GM19395 (cell line): ENCODE results near the gene DAPK2.

Experiments used
- ATAC-seq: cut with Tn5 transposase; IDR thresholded peaks from one replicate; pipeline ENCODE4 v1.9.1; 2021; ENCODE audit warnings: mild to moderate bottlenecking, moderate library complexity; ENCODE audit not compliant: unreplicated experiment

DAPK2 gene

DNA sequence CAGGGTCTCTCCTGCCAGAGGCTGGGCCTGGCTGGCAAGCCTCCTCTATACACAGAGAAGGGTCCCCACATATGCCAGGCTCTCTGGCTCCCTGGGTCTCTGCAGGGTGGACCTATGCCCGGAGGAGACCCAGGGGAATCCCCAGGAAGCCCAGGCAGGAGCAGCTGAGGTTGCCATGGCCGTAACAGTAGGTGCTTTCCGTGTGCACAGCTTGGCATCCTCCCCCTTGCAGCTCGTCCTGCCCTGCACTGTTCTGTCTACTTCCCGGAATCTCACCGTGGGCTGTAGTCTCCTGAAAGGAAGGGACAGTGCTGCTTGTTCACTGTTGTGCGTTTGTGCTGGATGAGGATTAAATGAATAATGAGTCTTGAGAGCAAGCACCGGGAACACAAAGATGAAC lies 47.8 kb downstream of the DAPK2 start:
- no peak for ATAC-seq

DNA sequence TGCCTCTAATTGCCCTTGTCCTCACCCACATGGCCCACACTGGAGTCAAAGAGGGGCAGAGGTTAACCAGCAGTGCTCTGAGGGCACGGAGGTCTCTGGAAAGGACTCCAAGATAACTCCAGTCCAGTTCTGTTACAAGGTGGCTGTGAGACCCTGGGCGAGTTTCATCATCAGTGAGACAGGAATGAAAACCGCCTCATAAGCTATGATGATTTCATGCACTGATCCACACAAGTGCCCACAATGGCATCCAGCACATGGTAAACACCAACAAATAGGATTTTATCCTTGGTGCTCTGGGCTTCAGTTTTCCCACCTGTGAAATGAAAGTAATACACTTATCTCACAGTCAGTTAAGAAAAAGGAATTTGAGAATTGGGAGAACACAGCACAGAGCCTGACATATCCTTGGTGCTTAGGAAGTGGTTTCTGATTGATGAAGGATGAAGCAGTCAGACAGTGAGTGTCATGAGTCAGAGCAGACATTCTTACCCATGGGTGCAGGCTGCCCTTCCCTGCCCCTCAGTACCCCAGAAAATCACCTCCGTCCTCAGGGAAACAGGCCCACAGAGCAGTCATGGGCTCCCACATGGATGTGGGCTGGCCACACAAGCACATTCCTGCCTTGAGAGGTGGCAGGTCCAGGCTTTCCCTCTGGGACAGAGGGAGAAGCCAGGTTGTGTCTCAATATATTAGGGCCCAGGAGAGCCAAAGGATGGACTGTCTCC lies 48.4 kb downstream of the DAPK2 start:
- no peak for ATAC-seq

DNA sequence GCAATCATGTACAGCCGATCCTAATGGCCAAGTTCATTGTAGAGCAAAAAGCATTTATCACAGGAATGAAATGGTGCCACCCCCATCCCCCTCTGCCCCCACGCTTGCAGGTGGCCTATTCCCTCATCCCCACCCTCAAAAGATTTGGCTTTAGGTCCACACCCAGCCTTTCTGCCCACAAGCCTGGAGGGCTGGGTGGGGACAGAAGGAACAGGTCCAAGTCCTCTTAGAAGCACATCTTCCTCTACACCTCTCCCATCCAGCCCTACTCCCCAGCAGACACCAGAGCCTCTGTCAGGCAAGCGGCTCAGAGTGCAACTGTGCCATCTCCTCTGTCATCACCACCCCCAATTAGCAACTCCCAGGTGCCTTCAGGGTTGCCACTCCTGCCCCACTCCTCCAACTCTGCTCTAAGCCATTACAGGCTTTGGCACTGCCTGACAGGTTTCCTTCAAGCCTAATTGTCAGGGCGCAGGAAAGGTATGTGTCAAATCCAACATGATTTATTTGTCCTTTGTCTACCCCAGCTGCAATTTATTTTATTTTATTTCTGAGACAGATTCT lies 49.4 kb downstream of the DAPK2 start:
- ATAC-seq, result no peak

DNA sequence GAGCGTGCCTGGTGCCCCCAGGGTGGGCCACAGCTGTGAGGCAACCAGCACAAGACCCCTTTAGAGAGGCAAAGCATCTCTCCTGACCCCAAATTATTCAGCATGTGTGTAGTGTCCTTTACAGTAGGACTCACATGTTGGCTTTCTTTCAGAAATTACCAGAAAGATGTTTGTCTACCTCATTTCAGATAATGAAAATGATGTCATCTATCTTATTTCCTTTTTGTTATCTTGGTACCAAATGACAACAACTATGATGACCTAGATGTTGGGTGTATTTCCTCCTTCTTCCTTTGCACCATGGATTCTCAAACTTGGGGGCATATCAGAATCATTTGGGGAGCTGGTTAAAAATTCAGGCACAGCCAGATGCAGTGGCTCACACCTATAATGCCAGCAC lies 50.5 kb downstream of the DAPK2 start:
- no peak for ATAC-seq

- no peak for ATAC-seq
Measured at GRCh38 chr15:63994073-63994600, 52.1 kb downstream of the DAPK2 start.

DNA sequence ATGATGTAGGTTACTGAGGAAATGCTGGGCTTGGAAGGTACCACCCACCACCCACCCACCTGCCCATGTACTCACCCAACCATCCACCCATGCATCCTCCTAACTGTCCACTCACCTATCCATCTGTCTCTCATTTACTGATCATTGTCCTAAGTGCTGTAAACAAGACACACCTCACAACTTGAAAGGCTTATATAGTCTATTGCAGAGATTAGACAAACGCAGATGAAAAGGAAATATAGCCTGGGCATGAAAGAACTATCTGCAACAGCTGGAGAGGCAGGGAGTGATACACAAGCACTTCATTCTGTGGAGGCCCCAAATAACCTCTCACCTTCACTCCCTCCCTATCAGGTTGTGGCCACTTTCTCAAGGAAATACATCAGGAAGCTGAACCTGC lies 54.0 kb downstream of the DAPK2 start:
- no peak for ATAC-seq

DNA sequence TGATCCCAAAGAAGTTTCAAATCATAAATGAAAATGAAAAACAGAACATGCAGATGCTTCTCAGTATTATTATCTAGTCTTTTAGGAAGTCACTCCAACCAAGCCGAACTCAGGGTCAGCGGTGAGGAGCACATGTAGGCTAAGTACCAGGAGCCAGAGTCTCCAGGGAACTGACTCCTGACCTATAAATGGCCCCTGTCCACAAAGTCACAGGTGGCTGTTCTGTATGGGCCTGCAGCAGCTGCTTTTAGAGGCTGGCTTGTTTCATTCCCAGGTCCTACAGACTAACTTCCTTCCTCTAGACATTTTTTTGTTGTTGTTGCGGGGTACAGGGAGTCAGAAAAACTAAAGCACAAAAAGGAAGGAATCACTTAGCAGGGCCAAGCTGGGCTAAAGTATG lies 54.6 kb downstream of the DAPK2 start:
- no peak for ATAC-seq

- no peak for ATAC-seq
Measured at GRCh38 chr15:63990454-63990853, 55.8 kb downstream of the DAPK2 start.

- ATAC-seq, result no peak
Measured at GRCh38 chr15:63987796-63988378, 58.4 kb downstream of the DAPK2 start.

GRCh38 chr15:63986751-63987341 lies 59.4 kb downstream of the DAPK2 start:
- ATAC-seq, result peak; percentile 86

GRCh38 chr15:63986185-63986680 lies 60.1 kb downstream of the DAPK2 start:
- ATAC-seq, result peak; percentile 17

DNA sequence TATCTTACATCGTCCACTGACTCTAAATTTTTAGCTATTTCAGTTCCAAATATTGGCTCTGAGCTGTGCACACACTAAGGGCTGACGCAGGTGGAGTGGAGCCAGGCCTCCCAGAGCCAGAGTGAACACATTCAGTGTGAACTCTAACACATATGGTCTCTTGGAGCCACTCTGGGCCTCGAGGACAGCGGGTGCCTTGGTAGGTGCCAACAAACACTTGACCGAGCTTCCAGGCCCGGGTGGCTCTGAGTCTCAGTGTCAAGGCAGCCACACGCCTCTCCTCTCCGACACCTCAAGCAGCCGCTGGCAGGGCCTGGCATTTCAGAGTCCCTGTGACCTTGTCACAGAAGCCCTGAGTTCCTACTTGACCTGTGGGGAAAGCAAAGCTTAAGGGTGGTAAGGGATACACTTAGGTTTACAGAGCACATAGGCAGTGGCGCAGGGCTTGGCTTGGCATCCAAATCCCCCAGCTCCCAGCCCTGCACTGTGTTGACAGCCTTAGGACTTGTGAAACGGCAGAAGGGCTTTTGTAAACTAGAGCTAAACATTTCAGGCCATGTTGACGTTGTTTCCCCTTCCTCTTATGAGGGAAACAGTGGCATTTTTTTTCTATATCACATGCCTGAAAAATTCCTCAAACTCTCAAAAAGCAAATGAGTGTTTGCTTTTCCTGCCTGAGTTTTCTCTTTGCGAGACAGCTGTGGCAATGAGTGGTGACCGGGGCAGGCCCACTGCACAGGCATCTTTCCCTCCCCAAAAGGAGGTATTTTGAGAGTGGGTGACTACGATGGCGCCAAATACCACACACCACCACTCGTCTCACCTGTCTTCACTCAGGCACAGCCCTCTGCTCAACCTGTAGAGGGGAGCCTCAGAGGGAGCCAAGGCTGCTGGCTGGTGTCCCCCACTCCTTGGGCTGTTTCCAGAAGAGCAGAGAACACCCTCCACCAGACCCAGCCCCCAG lies 60.8 kb downstream of the DAPK2 start:
- ATAC-seq, result no peak

DNA sequence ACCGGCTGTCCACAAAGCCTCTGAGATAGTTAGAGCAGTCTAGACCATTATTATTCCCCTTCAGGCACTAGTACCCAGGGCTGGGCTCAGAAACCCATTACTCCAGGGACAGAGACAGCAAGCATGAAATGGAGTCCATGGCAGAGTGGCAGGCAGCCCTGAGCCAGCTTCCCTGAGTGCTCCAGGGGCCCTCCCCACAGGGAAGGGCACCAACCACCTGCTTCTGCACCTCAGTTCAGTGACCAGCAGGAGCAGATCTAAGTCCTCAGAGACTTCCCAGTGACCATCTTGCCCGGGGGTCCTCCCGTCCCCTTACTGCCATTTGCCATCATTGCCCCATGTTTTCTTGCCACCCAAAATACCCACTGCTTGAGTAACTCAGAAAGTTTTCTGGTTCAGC lies 62.0 kb downstream of the DAPK2 start:
- no peak for ATAC-seq

DNA sequence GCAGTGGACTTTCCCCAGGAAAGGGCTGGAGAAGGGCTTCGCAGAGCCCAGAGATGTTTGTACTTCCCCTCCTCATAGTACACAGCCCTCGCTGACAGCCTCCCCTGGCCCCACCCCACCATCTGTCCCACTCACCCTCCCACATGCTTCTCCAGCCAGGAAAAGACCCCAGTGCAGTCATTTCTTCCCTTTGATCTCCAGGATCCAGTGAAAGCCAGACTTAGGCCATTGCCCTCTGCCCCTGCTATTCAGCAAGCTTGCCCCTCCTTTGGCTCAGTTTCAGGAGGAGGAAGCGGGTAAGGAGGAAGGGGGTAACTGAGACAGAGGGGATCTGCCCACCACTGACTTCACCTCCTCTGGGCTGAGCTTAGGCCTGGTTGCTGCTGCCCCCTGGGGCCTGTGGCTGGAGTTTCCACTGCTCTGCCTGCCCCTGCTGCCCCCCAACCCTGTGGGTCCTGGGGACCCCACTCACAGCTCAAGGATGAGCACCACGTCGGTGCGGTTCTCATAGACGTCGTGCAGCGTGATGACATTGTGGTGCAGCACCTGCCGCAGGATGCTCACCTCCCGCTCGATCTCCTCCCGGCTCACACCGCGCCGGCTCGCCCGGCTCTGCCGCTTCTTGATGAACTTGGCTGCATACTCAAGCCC lies 63.1 kb downstream of the DAPK2 start:
- ATAC-seq, result no peak

DNA sequence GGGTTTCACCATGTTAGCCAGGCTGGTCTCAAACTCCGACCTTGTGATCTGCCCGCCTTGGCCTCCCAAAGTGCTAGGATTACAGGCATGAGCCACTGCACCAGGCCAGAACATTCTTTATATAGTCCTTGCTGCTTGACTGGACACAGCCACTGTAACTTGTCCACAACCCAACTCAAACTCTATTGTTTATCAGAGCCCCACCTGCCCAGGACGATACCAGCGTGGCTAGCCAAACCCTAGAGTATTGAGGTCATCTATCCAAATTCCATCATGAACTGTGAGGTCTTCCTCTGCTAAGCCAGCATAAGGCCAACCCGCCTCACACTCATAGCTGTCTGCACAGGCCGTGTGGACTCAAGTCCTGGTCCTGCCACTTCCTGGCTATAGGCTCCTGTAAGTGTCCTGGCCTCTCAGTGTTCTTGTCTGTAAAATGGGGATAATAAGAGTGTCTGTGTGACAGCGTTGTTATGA lies 63.9 kb downstream of the DAPK2 start:
- ATAC-seq, result no peak

GRCh38 chr15:63981596-63982320 lies 64.5 kb downstream of the DAPK2 start:
- no peak for ATAC-seq

- no peak for ATAC-seq
Measured at GRCh38 chr15:63979262-63979793, 67.0 kb downstream of the DAPK2 start.

- ATAC-seq, result no peak
Measured at GRCh38 chr15:63978511-63979261, 67.6 kb downstream of the DAPK2 start.
